NCI-H510A treated with DMSO at 0.1 percent for 48 hours (cell line): ENCODE results near the gene INPP1.

ENCODE experiments used
- DNase-seq: peaks from one replicate; lab custom pipeline; 2025; lab: John Stamatoyannopoulos, UW

Gene INPP1

DNA sequence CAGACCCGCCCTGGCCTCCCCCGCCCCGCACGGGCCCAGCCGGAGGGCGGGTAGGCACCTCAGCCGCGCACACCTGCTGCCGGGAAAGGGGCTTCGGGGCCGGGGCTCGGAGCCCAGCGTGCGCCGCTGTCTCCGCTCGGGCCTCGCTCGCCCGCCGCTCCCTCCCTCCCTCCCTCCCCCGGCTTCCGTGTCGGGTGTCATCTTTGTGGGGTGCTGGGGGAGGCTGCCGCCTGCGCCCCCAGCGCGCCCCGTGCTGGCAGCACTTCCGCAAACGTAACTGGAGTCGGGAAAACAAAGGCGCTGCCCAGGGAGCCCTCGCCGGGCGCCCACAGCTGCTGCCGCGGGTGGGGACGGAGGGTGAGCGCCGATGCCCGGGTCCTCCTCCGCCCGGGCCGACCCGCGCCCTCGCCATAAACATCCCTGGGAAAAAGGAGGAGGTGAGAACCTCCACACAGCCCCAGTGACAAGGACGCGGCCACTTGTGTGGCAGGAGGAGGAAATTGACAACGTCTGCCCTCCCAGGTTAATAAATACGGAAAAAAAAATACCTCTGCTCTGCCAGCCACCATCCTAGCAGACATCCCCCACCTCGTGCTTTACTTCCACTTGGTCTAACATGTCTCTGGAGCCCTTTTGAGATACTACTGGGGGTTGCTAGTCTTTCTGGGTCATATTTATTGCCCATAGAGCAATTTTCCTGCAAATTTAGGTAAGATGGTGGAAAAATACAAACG is 65.3 kb downstream of the INPP1 start:
- peak; percentile 41 for DNase-seq

GRCh38 chr2:190409616-190410015 is 66.2 kb downstream of the INPP1 start:
- peak; percentile 20 for DNase-seq

- DNase-seq = no peak
These were observed 66.8 kb downstream of the INPP1 start for GRCh38 chr2:190410166-190410565.

- DNase-seq = no peak
These were observed 69.6 kb downstream of the INPP1 start for GRCh38 chr2:190412966-190413365.

- DNase-seq = peak; percentile 11
These were observed 70.0 kb downstream of the INPP1 start for GRCh38 chr2:190413421-190413820.

DNA sequence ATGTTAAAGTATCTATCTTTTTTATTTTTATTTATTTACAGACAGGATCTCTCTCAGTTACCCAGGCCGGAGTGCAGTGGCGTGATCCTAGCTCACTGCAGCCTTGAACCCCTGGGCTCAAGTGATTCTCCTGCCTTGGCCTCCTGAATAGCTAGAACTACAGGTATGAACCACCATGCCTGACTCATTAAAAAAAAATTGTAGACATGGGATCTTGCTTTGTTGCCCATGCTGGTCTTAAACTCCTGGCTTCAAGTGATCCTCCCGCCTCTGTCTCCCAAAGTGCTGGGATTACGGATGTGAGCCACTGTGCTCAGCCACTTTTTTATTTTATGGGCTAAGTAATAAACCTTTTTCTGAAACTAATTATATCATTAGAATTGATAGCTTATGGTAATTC is 71.9 kb downstream of the INPP1 start:
- DNase-seq = no peak

DNA sequence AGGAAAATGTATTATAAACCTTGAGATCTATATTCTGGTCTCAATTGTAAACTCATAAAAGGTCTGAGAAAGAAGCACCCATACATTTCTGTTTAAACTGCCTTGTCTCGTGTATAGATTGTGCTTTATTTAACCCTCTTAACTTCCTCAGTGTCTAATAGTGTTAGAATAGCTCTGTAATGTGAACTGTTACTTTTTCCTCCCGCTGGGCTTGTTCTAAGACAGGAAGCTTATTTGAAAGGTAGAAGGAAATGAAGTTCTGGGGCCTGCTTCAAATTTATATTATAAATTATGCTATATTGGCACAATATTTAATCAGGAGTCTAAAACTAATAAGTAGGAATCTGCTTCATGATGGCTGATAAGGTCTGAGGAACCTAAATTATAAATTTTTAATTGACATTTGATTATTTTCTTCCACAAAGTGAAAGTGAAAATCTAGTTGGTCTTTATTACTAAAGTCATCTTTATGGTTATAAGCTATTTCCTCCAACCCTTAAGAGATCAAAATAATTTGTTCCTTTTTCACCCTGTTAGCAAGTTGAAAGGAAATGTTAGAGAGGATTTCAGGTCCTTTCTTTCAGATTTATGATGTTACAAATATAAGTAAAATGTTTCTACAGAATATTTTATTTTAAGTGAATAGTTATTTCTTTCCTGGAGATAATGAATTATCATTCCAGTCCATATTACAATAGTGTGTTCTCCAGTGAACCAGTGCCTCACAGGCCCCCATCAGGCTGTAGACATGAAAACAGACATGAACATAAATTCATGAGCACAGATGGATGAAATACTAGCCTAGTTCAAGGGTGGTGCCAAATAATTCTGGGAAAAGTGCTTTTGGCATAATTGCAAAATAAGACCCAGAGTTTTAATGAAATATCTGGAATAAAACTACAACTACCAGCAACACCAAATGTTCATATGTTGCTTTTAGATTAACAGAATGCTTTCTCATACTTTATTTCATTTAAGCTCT is 72.7 kb downstream of the INPP1 start:
- DNase-seq = no peak

DNA sequence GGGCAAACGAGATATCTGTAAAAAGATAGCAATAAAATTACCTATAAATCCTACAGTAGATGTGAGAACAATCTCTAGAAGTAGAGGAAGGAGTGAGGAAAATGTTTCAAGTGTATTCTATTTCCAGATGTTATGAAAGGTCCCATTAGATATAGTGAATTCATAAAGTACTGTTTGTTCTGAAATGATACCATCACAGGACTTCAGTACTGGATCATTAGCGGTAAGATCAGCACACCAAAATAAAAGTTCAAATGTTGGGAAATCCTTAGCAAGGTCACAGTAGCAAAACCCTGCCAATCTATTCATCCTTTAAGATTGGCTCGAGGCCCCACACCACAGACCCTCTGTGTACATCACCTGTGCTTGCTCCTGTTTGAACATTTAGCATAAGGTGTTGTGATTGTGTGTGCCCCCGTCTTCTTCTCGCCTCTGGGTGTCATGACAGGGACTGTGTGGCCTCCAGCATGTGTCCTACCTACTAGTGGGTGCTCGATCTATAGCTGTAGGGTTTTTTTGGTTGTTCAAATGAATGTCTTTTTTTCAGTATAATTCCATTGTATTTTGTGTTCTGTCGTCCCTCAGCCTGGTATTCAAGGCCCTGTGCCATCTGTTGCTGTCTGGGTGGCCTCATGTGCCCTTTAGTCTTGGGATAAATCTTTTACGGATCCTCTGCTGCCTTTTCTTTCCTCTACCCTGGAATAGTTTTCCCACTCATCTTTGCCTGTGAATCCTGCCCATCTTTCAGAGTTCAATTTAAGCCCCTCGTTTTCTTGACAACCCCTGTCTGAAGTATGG is 73.9 kb downstream of the INPP1 start:
- DNase-seq = no peak

DNA sequence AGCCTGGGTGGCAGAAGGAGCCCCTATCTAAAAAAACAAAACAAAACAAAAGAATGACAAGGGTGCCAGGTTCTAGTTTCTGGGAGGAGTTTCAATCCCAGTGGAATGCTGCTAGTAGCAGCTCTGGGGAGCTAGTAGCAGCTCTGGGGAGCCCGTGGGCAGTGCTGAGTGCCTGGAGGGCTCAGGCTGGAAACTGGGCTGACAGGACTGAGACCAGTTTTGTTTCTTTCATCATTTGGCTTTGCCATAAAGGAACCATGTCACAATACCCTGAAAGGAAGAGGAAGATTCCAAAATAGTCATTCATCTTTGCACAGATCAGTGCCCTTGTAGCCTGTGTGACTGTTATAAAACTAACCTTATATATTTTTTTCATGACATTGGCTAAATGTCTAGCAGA is 75.3 kb downstream of the INPP1 start:
- DNase-seq = no peak

DNA sequence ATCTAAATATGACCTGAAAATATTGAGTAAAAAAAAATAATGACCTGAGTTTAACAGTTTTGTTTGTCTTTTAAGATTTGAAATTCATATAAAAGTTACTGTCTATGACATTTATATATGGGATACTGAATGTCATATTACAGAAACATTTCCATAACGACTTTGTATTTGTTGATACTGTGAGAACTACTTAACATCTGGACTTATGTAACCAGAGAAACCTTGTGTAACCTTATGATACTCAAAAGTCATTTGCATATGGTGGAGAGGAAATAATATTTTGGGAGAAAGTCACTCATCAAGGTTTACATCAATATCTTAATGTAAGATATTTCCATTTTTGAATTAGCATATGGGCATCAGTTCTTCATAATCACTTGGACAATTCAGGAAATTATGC is 77.4 kb downstream of the INPP1 start:
- DNase-seq = no peak
